ENCODE results near the gene MAGI2. TPM values are rescaled to one million over a fixed set of nuclear protein-coding genes. Genes with fewer than 3 reads are reported as not detected.
"Not testable (repeated sequence)": the region's sequence is repeated elsewhere in the genome, so short reads cannot be mapped to it uniquely, and the experiment has no call there.

Gene MAGI2
- total and polyA plus RNA-seq, 4 donors: 43.4 to 61.3 (median 50.1) TPM

DNA sequence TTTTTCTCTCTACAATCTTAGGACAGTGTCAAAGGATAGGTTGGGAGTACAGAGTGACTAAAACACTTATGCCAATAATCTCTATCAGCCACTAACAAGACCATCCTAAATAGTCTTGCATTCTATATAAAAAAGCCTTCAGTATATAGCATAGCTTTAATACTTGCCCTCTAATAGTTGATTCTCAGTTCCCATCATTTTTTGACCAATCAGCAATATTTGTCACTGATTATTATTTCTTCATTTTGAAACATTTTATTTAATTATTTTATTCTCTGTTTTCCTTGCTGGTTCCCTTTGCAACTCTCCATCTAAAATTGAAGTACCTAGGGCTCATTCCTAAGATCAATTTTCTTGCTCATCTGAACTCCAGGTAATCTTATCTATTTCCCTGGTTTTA is 470.0 kb downstream of the MAGI2 start:
- no peaks in the 10 kb centered on the region for H3K36me3 ChIP-seq (ENCODE audit: control insufficient read depth, insufficient read depth, low read length)
- no peaks in the 10 kb centered on the region for H3K27me3 ChIP-seq (ENCODE audit: control insufficient read depth, insufficient read depth, low read length)
- H3K4me3 ChIP-seq (ENCODE audit: low read depth, low read length): no peak overlapping the region
- no peak overlapping the region for H3K27ac ChIP-seq (ENCODE audit: low read depth, low read length)
- H3K9me3 ChIP-seq (ENCODE audit: control insufficient read depth, insufficient read depth, low read length): no peaks in the 10 kb centered on the region
- no peaks in the 10 kb centered on the region for H3K4me1 ChIP-seq (ENCODE audit: control insufficient read depth, insufficient read depth, low read length)
- DNase-seq (ENCODE audit: low read depth in 4 of 6, low spot score in 6 of 6): no peak

DNA sequence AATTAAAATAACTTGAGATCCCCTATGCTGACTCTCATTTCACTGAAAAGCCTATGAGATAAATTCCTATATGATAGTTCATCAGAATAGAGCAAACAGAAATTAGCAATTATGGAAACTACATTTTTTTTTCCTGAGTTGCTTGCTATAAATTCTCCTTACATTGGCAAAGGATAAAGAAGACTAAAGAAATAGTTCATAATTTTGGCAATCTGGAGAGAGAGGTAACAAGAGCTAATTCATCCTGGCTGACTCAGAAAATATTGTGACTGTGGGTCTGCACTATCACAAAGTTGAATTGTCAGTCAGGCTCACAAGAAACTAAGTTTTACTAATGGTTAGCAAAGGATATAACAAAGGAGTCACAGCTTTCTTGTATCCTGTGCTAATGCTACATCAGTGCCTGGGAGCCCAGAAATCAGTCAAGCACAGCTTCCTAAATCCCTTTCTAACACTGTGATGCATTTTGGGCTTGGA is 483.0 kb downstream of the MAGI2 start:
- peak in 2 of 6 donors; percentile 3 to 32 for DNase-seq (ENCODE audit: low read depth in 4 of 6, low spot score in 6 of 6)

DNA sequence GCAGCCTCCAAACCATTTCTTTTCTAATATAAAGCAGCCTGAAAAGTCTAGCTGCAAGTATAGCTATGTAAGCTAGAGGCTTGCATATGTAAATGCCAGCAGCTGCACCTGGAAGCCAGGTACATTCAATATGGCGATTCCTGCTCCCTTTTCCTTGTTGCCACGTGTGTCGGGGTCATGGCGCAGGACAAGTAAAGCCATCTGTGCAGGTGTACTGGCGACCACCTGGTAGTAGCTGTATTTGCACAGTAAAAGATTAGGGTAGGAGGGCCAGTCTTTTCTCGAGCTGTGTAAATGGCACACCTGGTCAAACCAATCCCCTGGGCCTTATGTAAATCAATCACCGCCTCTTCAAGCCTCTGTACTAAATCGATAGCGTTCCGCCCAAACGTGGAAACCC is 484.5 kb downstream of the MAGI2 start:
- H3K27me3 ChIP-seq (ENCODE audit: control insufficient read depth, insufficient read depth, low read length): no peaks in the 10 kb centered on the region

More for the DNA sequence above, 483.0 kb downstream of the MAGI2 start:
- Histone ChIP-seq H3K36me3 (ENCODE audit: control insufficient read depth, insufficient read depth, low read length) (no peaks in the 10 kb centered on the region), H3K27ac (ENCODE audit: low read depth, low read length) (no peak overlapping the region), H3K4me1 (ENCODE audit: control insufficient read depth, insufficient read depth, low read length) (no peaks in the 10 kb centered on the region), H3K27me3 (ENCODE audit: control insufficient read depth, insufficient read depth, low read length) (no peaks in the 10 kb centered on the region), H3K9me3 (ENCODE audit: control insufficient read depth, insufficient read depth, low read length) (no peaks in the 10 kb centered on the region), H3K4me3 (ENCODE audit: low read depth, low read length) (no peak overlapping the region)

DNA sequence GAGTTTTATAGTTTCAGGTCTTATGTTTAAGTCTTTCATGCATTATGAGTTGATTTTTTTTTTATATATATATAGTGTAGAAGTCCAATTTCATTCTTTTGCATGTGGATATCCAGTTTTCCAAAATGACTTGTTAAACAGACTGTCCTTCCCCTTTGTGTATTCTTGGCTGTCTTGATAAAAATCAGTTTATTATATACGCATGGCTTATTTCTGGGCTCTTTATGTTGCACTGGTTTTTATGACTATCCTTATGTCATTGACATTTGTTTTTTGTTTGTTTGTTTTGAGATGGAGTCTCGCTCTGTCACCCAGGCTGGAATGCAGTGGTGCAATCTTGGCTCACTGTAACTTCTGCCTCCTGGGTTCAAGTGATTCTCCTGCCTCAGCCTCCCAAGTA is 485.9 kb downstream of the MAGI2 start:
- H3K4me1 ChIP-seq (ENCODE audit: control insufficient read depth, insufficient read depth, low read length); H3K27ac ChIP-seq (ENCODE audit: low read depth, low read length); H3K27me3 ChIP-seq (ENCODE audit: control insufficient read depth, insufficient read depth, low read length); H3K36me3 ChIP-seq (ENCODE audit: control insufficient read depth, insufficient read depth, low read length); H3K4me3 ChIP-seq (ENCODE audit: low read depth, low read length); DNase-seq (ENCODE audit: low read depth in 4 of 6, low spot score in 6 of 6); H3K9me3 ChIP-seq (ENCODE audit: control insufficient read depth, insufficient read depth, low read length): not testable (repeated sequence)
- WGBS (ENCODE audit: insufficient coverage): 89% methylated on average over 1 of the region's 2 CpGs

More for the DNA sequence above, 484.5 kb downstream of the MAGI2 start:
- H3K4me3 ChIP-seq (ENCODE audit: low read depth, low read length): no peak overlapping the region
- no peak for DNase-seq (ENCODE audit: low read depth in 4 of 6, low spot score in 6 of 6)
- no peaks in the 10 kb centered on the region for H3K4me1 ChIP-seq (ENCODE audit: control insufficient read depth, insufficient read depth, low read length)
- no peaks in the 10 kb centered on the region for H3K36me3 ChIP-seq (ENCODE audit: control insufficient read depth, insufficient read depth, low read length)
- no peak overlapping the region for H3K27ac ChIP-seq (ENCODE audit: low read depth, low read length)
- no peaks in the 10 kb centered on the region for H3K9me3 ChIP-seq (ENCODE audit: control insufficient read depth, insufficient read depth, low read length)
- WGBS (ENCODE audit: insufficient coverage): 90% methylated on average over 11 of the region's 11 CpGs

DNA sequence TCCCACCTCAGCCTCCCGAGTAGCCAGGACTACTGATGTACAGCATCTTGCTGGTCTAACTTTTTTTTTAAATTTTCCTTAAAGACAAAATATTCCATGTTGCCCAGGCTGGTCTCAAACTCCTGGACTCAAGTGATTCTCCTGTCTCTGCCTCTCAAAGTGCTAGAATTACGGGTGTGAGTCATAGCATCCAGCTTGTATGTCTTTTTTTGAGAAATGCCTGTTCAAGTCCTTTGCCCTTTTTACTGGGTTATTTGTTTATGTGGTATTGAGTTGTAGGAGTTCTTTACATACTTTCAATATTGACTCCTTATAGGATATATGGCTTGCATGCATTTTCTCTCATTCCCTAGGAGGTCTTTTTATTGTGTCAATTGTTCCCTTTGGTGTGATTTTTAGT is 486.4 kb downstream of the MAGI2 start:
- 100% methylated on average over 2 of the region's 2 CpGs for WGBS (ENCODE audit: insufficient coverage)

DNA sequence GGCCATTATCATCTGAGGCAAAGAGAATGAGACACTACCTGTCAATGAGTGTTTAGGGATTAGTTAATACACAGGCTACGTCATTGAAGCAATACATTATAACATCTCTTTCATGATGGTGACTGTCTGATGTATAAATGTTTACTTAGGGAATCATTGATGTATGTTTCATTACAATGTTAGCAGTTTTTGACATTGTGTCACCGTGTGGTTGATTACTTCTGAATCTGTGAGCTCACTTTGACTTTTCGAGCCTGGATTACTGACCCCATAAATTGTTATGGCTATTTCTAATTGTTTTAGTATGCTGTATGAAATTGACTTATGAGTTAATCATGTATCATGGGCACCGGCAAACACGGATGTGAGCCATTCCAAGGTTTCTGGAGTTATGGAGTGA is 494.0 kb downstream of the MAGI2 start:
- Histone ChIP-seq H3K36me3 (ENCODE audit: control insufficient read depth, insufficient read depth, low read length) (no peaks in the 10 kb centered on the region), H3K4me3 (ENCODE audit: low read depth, low read length) (no peak overlapping the region), H3K27ac (ENCODE audit: low read depth, low read length) (no peak overlapping the region), H3K27me3 (ENCODE audit: control insufficient read depth, insufficient read depth, low read length) (no peaks in the 10 kb centered on the region), H3K4me1 (ENCODE audit: control insufficient read depth, insufficient read depth, low read length) (no peaks in the 10 kb centered on the region), H3K9me3 (ENCODE audit: control insufficient read depth, insufficient read depth, low read length) (no peaks in the 10 kb centered on the region)
- WGBS (ENCODE audit: insufficient coverage): 94% methylated on average over 2 of the region's 5 CpGs
- DNase-seq (ENCODE audit: low read depth in 4 of 6, low spot score in 6 of 6): peak in 1 of 6 donors; percentile 30

More for the DNA sequence above, 486.4 kb downstream of the MAGI2 start:
- Histone ChIP-seq H3K36me3 (ENCODE audit: control insufficient read depth, insufficient read depth, low read length) (no peaks in the 10 kb centered on the region), H3K27me3 (ENCODE audit: control insufficient read depth, insufficient read depth, low read length) (no peaks in the 10 kb centered on the region), H3K27ac (ENCODE audit: low read depth, low read length) (no peak overlapping the region), H3K9me3 (ENCODE audit: control insufficient read depth, insufficient read depth, low read length) (no peaks in the 10 kb centered on the region), H3K4me1 (ENCODE audit: control insufficient read depth, insufficient read depth, low read length) (no peaks in the 10 kb centered on the region), H3K4me3 (ENCODE audit: low read depth, low read length) (no peak overlapping the region)
- no peak for DNase-seq (ENCODE audit: low read depth in 4 of 6, low spot score in 6 of 6)

DNA sequence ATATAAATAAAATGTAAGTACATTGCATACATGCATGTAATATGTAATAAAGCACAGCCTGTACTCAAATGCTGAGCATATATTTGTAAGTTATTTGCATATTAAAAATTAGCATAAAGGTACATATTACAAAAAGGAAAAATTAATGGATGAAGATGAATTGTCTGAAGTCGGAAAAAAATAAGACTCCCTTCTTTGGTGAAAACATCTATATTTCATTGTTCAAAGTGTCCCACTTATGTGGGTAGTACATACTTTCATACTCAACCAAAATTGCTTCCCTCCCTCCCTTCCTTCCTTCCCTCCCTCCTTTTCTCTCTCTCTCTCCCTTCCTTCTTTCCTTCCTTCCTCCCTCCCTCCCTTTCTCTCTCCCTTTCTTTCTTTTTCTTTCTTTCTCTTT is 498.1 kb downstream of the MAGI2 start:
- WGBS (ENCODE audit: insufficient coverage): no CpG with 5 or more reads among the region's 1 CpG
- H3K4me1 ChIP-seq (ENCODE audit: control insufficient read depth, insufficient read depth, low read length): no peaks in the 10 kb centered on the region

DNA sequence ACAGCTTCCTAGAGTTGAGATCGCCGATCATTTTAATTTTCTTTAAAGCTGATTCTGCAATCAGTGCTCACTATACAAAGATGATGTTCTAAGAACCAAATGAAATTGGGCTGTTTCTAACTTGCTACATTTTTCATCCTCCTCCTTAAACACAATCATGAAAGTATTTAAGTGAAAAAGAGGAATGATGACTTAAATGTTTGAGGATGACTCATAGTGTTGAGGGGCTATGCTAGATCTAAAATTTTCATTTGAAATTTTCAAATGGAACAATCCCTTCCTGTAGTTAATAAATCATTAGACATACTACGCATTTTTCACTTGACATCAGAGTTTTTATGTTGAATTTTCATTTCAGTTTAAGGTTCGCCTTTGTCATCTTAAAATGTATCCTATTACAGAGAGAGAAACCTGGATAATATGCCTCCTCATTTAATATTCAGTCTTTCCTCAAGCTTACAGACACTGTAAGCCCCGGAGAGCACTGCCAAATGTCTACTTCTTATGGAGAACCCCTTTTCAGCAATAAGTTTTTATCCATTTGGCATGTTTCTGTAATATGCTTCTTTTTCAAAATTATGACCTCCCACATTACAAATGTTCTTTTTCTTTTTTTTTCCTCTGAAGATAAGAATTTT is 499.6 kb downstream of the MAGI2 start:
- Histone ChIP-seq H3K4me3 (ENCODE audit: low read depth, low read length) (no peak overlapping the region), H3K4me1 (ENCODE audit: control insufficient read depth, insufficient read depth, low read length) (no peaks in the 10 kb centered on the region), H3K27me3 (ENCODE audit: control insufficient read depth, insufficient read depth, low read length) (no peaks in the 10 kb centered on the region), H3K9me3 (ENCODE audit: control insufficient read depth, insufficient read depth, low read length) (no peaks in the 10 kb centered on the region), H3K36me3 (ENCODE audit: control insufficient read depth, insufficient read depth, low read length) (no peaks in the 10 kb centered on the region), H3K27ac (ENCODE audit: low read depth, low read length) (no peak overlapping the region)
- no peak for DNase-seq (ENCODE audit: low read depth in 4 of 6, low spot score in 6 of 6)
- 67% methylated on average over 1 of the region's 5 CpGs for WGBS (ENCODE audit: insufficient coverage)

More for the DNA sequence above, 498.1 kb downstream of the MAGI2 start:
- Histone ChIP-seq H3K27ac (ENCODE audit: low read depth, low read length) (no peak overlapping the region), H3K4me3 (ENCODE audit: low read depth, low read length) (no peak overlapping the region), H3K36me3 (ENCODE audit: control insufficient read depth, insufficient read depth, low read length) (no peaks in the 10 kb centered on the region), H3K27me3 (ENCODE audit: control insufficient read depth, insufficient read depth, low read length) (no peaks in the 10 kb centered on the region), H3K9me3 (ENCODE audit: control insufficient read depth, insufficient read depth, low read length) (no peaks in the 10 kb centered on the region)
- DNase-seq (ENCODE audit: low read depth in 4 of 6, low spot score in 6 of 6): no peak

DNA sequence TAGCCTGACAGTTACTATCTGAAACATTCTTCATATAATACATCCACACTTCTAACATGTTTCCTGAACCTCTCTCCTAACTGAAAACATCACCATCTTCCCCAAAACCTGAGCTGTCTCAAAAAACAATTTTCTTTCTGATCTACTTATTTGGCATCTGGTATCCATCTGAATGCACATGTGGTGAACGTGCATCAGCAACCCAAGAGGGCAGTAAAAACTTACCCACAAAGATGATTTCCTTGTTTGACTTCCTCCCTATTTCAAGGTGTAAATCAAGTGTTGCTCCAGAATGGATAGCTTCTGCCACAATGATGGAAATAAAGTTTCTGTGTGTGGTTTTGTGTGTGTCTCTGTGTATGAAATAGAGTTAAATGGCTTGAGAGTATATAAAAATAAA is 500.4 kb downstream of the MAGI2 start:
- no peak for DNase-seq (ENCODE audit: low read depth in 4 of 6, low spot score in 6 of 6)
- H3K4me3 ChIP-seq (ENCODE audit: low read depth, low read length): no peak overlapping the region
- H3K4me1 ChIP-seq (ENCODE audit: control insufficient read depth, insufficient read depth, low read length): no peaks in the 10 kb centered on the region
- H3K27me3 ChIP-seq (ENCODE audit: control insufficient read depth, insufficient read depth, low read length): no peaks in the 10 kb centered on the region
- no peak overlapping the region for H3K27ac ChIP-seq (ENCODE audit: low read depth, low read length)
- no peaks in the 10 kb centered on the region for H3K36me3 ChIP-seq (ENCODE audit: control insufficient read depth, insufficient read depth, low read length)
- 36% methylated on average over 1 of the region's 1 CpG for WGBS (ENCODE audit: insufficient coverage)
- H3K9me3 ChIP-seq (ENCODE audit: control insufficient read depth, insufficient read depth, low read length): no peaks in the 10 kb centered on the region

DNA sequence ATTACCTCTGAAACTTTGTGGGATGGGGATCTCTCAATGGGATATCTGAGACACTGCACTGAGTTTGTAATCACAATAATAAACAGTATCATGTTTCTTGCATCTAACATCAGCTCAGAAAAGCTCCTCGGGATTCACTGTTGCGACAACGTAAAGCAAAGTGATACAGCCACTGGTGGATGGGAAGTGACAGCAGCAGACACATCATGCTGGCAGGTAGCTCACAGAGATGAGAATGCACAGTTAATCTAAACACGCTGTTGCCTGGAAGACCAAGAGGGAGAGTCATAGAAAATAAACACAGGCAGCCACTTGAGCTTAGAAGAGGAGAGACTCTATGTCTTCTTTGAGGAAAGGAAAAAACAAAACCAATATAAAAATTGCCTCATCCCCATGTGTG is 513.8 kb downstream of the MAGI2 start:
- no peaks in the 10 kb centered on the region for H3K4me1 ChIP-seq (ENCODE audit: control insufficient read depth, insufficient read depth, low read length)
- WGBS (ENCODE audit: insufficient coverage): 80% methylated on average over 1 of the region's 4 CpGs
- no peak for DNase-seq (ENCODE audit: low read depth in 4 of 6, low spot score in 6 of 6)
- no peak overlapping the region for H3K4me3 ChIP-seq (ENCODE audit: low read depth, low read length)
- H3K27me3 ChIP-seq (ENCODE audit: control insufficient read depth, insufficient read depth, low read length): no peaks in the 10 kb centered on the region
- H3K9me3 ChIP-seq (ENCODE audit: control insufficient read depth, insufficient read depth, low read length): no peaks in the 10 kb centered on the region
- H3K36me3 ChIP-seq (ENCODE audit: control insufficient read depth, insufficient read depth, low read length): no peaks in the 10 kb centered on the region
- no peak overlapping the region for H3K27ac ChIP-seq (ENCODE audit: low read depth, low read length)

Data from spinal cord (tissue), 10 donors.